ENCODE data around the gene GRIK4. TPM values are rescaled to one million over a fixed set of nuclear protein-coding genes. Genes with fewer than 3 reads are reported as not detected.
A peak's percentile ranks its signal among the peaks of the same experiment; 100 is the strongest.

Gene GRIK4
- total RNA-seq, 1 donor from 2014 or later: under 0.01 TPM

DNA sequence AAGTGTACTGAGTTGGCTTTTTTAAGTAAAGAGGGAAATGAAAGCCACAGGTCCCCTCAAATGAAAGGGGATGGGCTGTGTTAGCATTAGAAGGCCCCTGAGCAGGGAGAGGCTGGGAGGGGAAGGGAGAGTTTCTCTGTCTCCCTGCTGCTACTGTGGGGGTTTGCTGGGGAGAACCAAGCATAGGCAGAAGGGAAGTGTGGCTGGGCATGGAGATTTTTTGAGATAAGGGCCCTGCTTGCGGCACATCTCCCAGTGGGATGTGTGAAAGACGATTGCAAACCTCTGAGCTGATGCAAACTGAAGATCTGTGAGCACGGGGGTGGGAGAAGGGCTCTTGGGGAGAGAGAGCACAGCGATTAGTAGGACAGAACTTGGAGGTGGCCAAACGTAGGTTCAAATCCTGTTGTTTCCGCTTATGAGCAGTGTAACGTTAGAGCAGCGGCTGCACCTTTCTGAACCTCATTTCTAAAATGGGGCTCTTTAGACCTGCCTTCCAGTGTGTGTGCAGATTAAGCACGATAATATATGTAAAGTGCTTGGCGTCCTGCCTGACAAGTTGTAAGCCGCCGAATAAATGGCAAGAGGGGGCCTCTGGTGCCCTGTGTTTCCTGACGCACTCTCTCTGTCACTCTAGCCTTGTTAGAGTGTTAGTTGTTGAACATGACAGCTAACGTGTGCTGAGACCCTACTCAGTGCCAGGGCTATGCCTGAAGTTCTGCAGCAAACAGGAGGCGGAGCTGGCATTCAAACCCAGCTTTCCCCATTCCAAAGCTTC is 122.3 kb downstream of the GRIK4 start:
- DNase-seq (ENCODE audit: low read depth in 2 of 2): no peak

DNA sequence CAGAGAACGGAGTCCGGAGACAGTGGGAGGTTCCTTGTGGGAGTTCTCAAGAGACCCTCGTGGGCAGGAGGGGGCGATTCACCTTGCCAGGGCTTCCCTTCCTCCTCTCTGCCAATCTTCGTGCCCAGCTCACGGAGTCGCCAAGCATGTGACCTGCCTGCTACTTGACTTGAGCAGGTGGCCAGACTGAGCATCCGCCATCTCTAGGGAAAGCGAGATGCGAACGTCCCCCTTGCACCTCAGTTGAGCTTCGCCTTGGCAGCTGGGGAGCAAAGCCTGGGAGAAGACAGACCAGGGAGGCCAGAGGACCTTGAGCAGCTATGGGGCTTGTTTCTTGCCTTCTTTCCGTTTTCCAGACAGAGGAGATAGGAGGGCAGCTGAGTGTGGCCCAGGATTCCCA is 123.2 kb downstream of the GRIK4 start:
- no peak for DNase-seq (ENCODE audit: low read depth in 2 of 2)

- no peak for DNase-seq (ENCODE audit: low read depth in 2 of 2)
Observed at GRCh38 chr11:120635136-120635810, 123.7 kb downstream of the GRIK4 start.

DNA sequence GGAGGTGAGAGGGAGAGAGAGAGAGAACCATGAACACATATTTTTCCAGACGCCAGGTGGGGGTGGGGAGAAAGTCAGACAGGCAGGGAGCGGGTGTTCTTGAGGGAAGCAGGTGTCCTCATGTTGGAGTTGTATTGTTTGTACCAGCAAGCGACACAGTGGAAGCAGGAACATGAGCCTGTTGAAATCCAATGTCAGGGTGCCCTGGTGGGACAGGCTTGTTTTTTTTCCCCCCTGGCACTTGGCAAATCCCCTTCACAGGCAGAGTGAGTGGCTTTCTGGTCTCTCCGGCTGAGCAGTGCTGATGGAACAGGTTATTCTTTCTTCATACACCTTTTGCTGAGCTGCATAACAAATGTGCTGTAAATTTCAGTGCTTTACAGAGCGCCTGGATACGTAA is 125.6 kb downstream of the GRIK4 start:
- no peak for DNase-seq (ENCODE audit: low read depth in 2 of 2)

GRCh38 chr11:120642196-120642894 is 130.8 kb downstream of the GRIK4 start:
- no peak for DNase-seq (ENCODE audit: low read depth in 2 of 2)

GRCh38 chr11:120643284-120643683 is 131.7 kb downstream of the GRIK4 start:
- no peak for DNase-seq (ENCODE audit: low read depth in 2 of 2)

DNA sequence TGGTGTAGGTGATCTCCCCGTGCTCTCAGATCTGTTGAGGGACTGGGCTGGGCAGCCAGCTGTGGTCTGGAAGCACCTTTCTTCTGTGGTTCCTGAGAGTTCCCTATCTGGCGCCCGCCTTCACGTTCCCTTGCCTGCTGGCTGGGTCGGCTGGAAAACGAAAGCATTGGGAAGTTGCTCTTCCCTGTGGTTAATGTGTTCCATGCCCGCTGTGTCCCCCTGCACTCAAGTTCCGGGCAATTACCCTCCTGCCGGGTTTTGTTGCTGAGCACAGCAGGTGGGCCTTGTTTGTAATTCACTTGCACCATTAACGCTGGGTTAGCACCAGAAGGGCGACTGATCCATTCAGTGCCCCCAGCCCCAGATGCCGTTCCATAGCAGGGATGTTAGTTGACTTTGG is 134.1 kb downstream of the GRIK4 start:
- DNase-seq (ENCODE audit: low read depth in 2 of 2): peak in 1 of 2 donors; percentile 24

GRCh38 chr11:120646206-120646605 is 134.7 kb downstream of the GRIK4 start:
- DNase-seq (ENCODE audit: low read depth in 2 of 2): no peak

DNA sequence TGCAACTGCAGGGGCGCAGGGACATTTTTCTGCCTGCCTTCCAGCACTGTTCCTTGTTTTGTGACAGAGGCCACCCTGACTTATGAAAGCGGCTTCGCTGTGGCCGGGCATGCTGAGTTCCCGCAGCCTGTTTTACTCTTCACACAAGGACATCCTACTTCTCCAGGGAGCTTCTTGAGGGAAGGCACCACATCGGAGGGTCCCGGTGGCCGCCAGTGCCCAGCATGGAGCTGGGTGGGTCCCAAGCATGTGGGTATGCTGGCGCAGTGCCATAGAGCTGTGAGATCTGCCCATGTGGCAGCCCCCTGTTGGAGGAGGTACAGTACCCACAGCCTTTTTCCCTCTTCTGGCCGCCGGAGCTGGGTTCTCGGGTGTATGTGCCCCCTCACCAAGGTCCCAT is 136.1 kb downstream of the GRIK4 start:
- DNase-seq (ENCODE audit: low read depth in 2 of 2): no peak

- no peak for DNase-seq (ENCODE audit: low read depth in 2 of 2)
Observed at GRCh38 chr11:120648771-120649170, 137.2 kb downstream of the GRIK4 start.

- DNase-seq (ENCODE audit: low read depth in 2 of 2): no peak
Observed at GRCh38 chr11:120649316-120649715, 137.8 kb downstream of the GRIK4 start.

- DNase-seq (ENCODE audit: low read depth in 2 of 2): no peak
Observed at GRCh38 chr11:120651396-120651795, 139.8 kb downstream of the GRIK4 start.

GRCh38 chr11:120651836-120652235 is 140.3 kb downstream of the GRIK4 start:
- no peak for DNase-seq (ENCODE audit: low read depth in 2 of 2)

GRCh38 chr11:120652705-120653335 is 141.3 kb downstream of the GRIK4 start:
- DNase-seq (ENCODE audit: low read depth in 2 of 2): peak; percentile 17 to 23

DNA sequence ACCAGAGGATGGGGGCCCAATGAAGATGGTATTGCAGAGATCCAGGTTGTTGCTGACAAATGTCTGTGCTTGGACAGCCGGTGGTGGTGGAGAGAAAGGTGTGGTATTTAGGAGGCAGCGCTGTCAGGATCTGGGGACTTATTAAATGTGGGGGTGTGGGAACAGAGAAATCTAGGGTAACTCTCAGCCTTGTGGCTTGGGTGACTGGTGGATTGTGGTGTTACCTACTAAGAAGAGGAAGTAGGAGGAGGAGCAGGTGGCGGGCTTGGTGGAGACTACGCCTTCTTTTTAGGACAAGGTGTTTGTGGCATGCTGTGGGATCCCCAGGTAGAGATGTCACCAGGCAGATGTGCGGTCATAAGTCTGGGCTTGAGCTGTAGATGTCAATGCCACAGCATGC is 144.0 kb downstream of the GRIK4 start:
- DNase-seq (ENCODE audit: low read depth in 2 of 2): no peak

- DNase-seq (ENCODE audit: low read depth in 2 of 2): no peak
Observed at GRCh38 chr11:120657306-120658070, 145.9 kb downstream of the GRIK4 start.

DNA sequence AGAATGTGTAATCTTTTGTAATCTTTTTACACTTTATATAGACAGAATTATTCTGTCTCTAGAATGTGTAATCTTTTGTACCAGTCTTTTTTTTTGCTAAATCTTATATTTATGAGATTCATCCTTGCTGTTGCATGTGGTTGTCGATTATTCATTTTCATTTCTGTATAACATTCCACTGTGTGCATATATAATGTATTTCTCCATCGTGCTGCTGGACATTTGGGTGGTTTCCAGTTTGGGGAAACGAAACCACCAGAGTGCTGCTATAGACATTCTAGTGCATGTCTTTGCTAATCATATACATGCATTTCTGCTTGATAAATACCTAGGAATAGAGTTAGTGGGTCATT is 146.5 kb downstream of the GRIK4 start:
- no peak for DNase-seq (ENCODE audit: low read depth in 2 of 2)

DNA sequence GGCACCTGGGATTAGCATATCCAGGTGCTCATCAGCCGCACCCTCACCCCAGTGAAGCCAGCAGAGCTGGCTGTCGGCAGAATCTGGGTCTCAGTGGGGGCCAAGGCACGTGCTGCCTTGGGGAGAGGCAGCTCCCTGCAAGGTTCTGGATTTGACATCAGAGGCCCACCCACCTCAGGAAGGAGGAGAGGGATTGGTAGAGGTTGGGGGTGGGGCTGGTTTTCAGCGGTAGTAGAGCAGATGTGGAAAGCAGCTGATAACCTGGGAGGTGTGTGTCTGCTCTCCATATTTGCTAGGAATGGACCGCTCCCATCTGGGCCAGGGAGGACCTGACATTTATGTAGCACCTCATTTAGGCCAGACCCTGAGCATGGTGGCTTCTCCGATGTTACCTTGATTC is 147.5 kb downstream of the GRIK4 start:
- DNase-seq (ENCODE audit: low read depth in 2 of 2): no peak

- peak; percentile 40 to 50 for DNase-seq (ENCODE audit: low read depth in 2 of 2)
Observed at GRCh38 chr11:120660024-120660565, 148.5 kb downstream of the GRIK4 start.

GRCh38 chr11:120662071-120662676 is 150.6 kb downstream of the GRIK4 start:
- no peak for DNase-seq (ENCODE audit: low read depth in 2 of 2)

- DNase-seq (ENCODE audit: low read depth in 2 of 2): no peak
Observed at GRCh38 chr11:120663142-120663541, 151.6 kb downstream of the GRIK4 start.

Data from lung microvascular endothelial cell (primary cell).